NCI-H2196 treated with DMSO at 0.1 percent for 48 hours (cell line): ENCODE results near the gene GFER.
"Not testable (repeated sequence)": the region's sequence is repeated elsewhere in the genome, so short reads cannot be mapped to it uniquely, and the experiment has no call there.

ENCODE experiments used
- DNase-seq: peaks from one replicate; lab custom pipeline; 2025; ENCODE audit not compliant: unreplicated experiment; lab: John Stamatoyannopoulos, UW

GFER gene

GRCh38 chr16:2004795-2005517 is 21.0 kb downstream of the GFER start:
- DNase-seq: no peak

- no peak for DNase-seq
These were observed 21.7 kb downstream of the GFER start for GRCh38 chr16:2005646-2006045.

- DNase-seq: no peak
These were observed 22.3 kb downstream of the GFER start for GRCh38 chr16:2006317-2006716.

- no peak for DNase-seq
These were observed 23.3 kb downstream of the GFER start for GRCh38 chr16:2007081-2007836.

GRCh38 chr16:2008009-2008526 is 24.1 kb downstream of the GFER start:
- peak; percentile 56 for DNase-seq

GRCh38 chr16:2008631-2009163 is 24.7 kb downstream of the GFER start:
- DNase-seq: no peak

- no peak for DNase-seq
These were observed 25.2 kb downstream of the GFER start for GRCh38 chr16:2009164-2009711.

GRCh38 chr16:2009791-2010510 is 26.0 kb downstream of the GFER start, which contains the start of gene ZNF598:
Gene ZNF598 (minus strand): TSS chr16:2009821.
- DNase-seq: peak; percentile 78

- not testable (repeated sequence) for DNase-seq
These were observed 27.7 kb downstream of the GFER start for GRCh38 chr16:2011726-2012125.

- no peak for DNase-seq
These were observed 29.5 kb downstream of the GFER start for GRCh38 chr16:2013527-2013926.

- no peak for DNase-seq
These were observed 31.3 kb downstream of the GFER start for GRCh38 chr16:2015117-2015946.

- DNase-seq: no peak
These were observed 31.9 kb downstream of the GFER start for GRCh38 chr16:2015947-2016208.

- DNase-seq: no peak
These were observed 32.5 kb downstream of the GFER start for GRCh38 chr16:2016407-2016922.

GRCh38 chr16:2019518-2019920 is 35.5 kb downstream of the GFER start, which contains the start of gene NPW:
Gene NPW (plus strand): TSS chr16:2019785.
- DNase-seq: no peak

GRCh38 chr16:2019921-2020831 is 36.2 kb downstream of the GFER start:
- no peak for DNase-seq

- no peak for DNase-seq
These were observed 38.7 kb downstream of the GFER start for GRCh38 chr16:2022723-2023091.

- DNase-seq: peak; percentile 66
These were observed 39.4 kb downstream of the GFER start for GRCh38 chr16:2023092-2024031.

- DNase-seq: no peak
These were observed 40.0 kb downstream of the GFER start for GRCh38 chr16:2024032-2024420.
